GM19023 (cell line): Measurements from ENCODE around the gene RRP36.

ENCODE experiments used
- ATAC-seq: cut with Tn5 transposase; IDR thresholded peaks from one replicate; pipeline ENCODE4 v1.9.1; 2021; ENCODE audit warnings: mild to moderate bottlenecking, moderate library complexity; ENCODE audit not compliant: unreplicated experiment

The RRP36 gene

GRCh38 chr6:43060755-43061633, 39.6 kb downstream of the RRP36 start:
- no peak for ATAC-seq

- no peak for ATAC-seq
Observed at GRCh38 chr6:43061861-43062260, 40.4 kb downstream of the RRP36 start.

GRCh38 chr6:43062818-43063217, 41.4 kb downstream of the RRP36 start:
- no peak for ATAC-seq

- ATAC-seq = no peak
Observed at GRCh38 chr6:43070028-43070632, 48.7 kb downstream of the RRP36 start.

- no peak for ATAC-seq
Observed at GRCh38 chr6:43074847-43075669, 53.6 kb downstream of the RRP36 start.

GRCh38 chr6:43075670-43076463, 54.4 kb downstream of the RRP36 start, which contains the start of gene PTK7:
Gene PTK7, plus strand, starts transcription at chr6:43076314. Its CDS starts 175 bp downstream, at chr6:43076489.
- ATAC-seq = no peak

- ATAC-seq = no peak
Observed at GRCh38 chr6:43076464-43077332, 55.3 kb downstream of the RRP36 start.

GRCh38 chr6:43077333-43077809, 55.9 kb downstream of the RRP36 start:
- no peak for ATAC-seq

GRCh38 chr6:43077981-43078511, 56.6 kb downstream of the RRP36 start:
- ATAC-seq = no peak

- no peak for ATAC-seq
Observed at GRCh38 chr6:43078691-43079090, 57.3 kb downstream of the RRP36 start.
